PC-3 (cell line): Measurements from ENCODE around the gene AQP2. TPM values are rescaled to one million over a fixed set of nuclear protein-coding genes. Genes with fewer than 3 reads are reported as not detected.

Experiments used
- ATAC-seq: fragments of 200-7000 bp; cut with Tn5 transposase; 2 replicates; pipeline ENCODE4 v1.9.1; 2020; ENCODE audit warnings: mild to moderate bottlenecking, moderate library complexity
- BruUV-seq: library from RNA; stranded (reverse); fragments of 400-500 nt; replicated peaks from 2 replicates; lab custom pipeline; 2021; lab: Mats Ljungman, UMichigan
- CTCF ChIA-PET: fragments of 300-600 bp; sonication (Branson Sonifier 250); formaldehyde crosslinking; loops from one replicate; lab custom pipeline; 2022; ENCODE audit warnings: antibody characterized with exemption; lab: Charles Lee
- POLR2A ChIA-PET: fragments of 300-600 bp; sonication (Branson Sonifier 250); formaldehyde crosslinking; loops from one replicate; lab custom pipeline; 2022; ENCODE audit warnings: antibody characterized with exemption; ENCODE audit not compliant: unreplicated experiment; lab: Charles Lee
- DNase-seq: peaks from one replicate; pipeline ENCODE4 v3.0.0-alpha.2; 2015
- H2AFZ ChIP-seq: fragments of 300-600 bp; sonication (generic); 2 replicates; pipeline ENCODE4 v1.6.0; 2016; ENCODE audit warnings: antibody characterized with exemption, low read length
- H3F3A ChIP-seq: fragments of 300-600 bp; sonication (generic); one replicate; pipeline ENCODE4 v1.6.0; 2017; ENCODE audit warnings: antibody characterized with exemption, low read length, control low read depth, mild to moderate bottlenecking; ENCODE audit not compliant: unreplicated experiment
- H3K27ac ChIP-seq: fragments of 300-600 bp; sonication (generic); 2 replicates; pipeline ENCODE4 v1.5.1; 2016; ENCODE audit warnings: mild to moderate bottlenecking, low read length
- H3K27me3 ChIP-seq: fragments of 300-600 bp; sonication (generic); 2 replicates; pipeline ENCODE4 v1.6.1; 2016; ENCODE audit warnings: low read length, mixed read lengths
- H3K36me3 ChIP-seq: fragments of 300-600 bp; sonication (generic); 2 replicates; pipeline ENCODE4 v1.6.1; 2016; ENCODE audit warnings: low read depth, mixed run types, low read length, mixed read lengths
- H3K4me1 ChIP-seq: fragments of 300-600 bp; sonication (generic); 2 replicates; pipeline ENCODE4 v1.5.1; 2016; ENCODE audit warnings: low read length; ENCODE audit not compliant: insufficient read depth
- H3K4me2 ChIP-seq: fragments of 300-600 bp; sonication (generic); 2 replicates; pipeline ENCODE4 v1.6.0; 2016; ENCODE audit warnings: low read length
- H3K4me3 ChIP-seq: fragments of 300-600 bp; sonication (generic); 2 replicates; pipeline ENCODE4 v1.5.1; 2016; ENCODE audit warnings: mild to moderate bottlenecking, low read length, mixed read lengths
- H3K79me2 ChIP-seq: fragments of 300-600 bp; sonication (generic); 2 replicates; pipeline ENCODE4 v1.6.1; 2017; ENCODE audit warnings: low read length, mixed read lengths
- H3K9ac ChIP-seq: fragments of 300-600 bp; sonication (generic); 2 replicates; pipeline ENCODE4 v1.6.0; 2016; ENCODE audit warnings: mild to moderate bottlenecking, low read length
- H3K9me2 ChIP-seq: fragments of 300-600 bp; sonication (generic); replicated peaks from 2 replicates; pipeline ENCODE4 v1.6.1; 2016; ENCODE audit warnings: mixed run types, low read length, mixed read lengths
- H3K9me3 ChIP-seq: fragments of 300-600 bp; sonication (generic); 2 replicates; pipeline ENCODE4 v1.6.1; 2016; ENCODE audit warnings: low read length, mixed read lengths
- H4K20me1 ChIP-seq: fragments of 300-600 bp; sonication (generic); 2 replicates; pipeline ENCODE4 v1.6.1; 2016; ENCODE audit warnings: low read length, mixed read lengths
- CTCF ChIP-seq: fragments of 300-600 bp; sonication (generic); conservative IDR thresholded peaks from 2 replicates; pipeline ENCODE4 v1.5.1; 2017; ENCODE audit warnings: antibody characterized with exemption, low read depth, mild to moderate bottlenecking, low read length
- EZH2 ChIP-seq: fragments of 300-600 bp; sonication (generic); IDR thresholded peaks from one replicate; pipeline ENCODE4 v1.6.1; 2017; ENCODE audit warnings: antibody characterized with exemption, mild to moderate bottlenecking, low read length; ENCODE audit not compliant: unreplicated experiment
- EZH2phosphoT487 ChIP-seq: fragments of 300-600 bp; sonication (generic); IDR thresholded peaks from 2 replicates; pipeline ENCODE4 v1.6.1; 2018; ENCODE audit warnings: mild to moderate bottlenecking, antibody characterized with exemption, low read length, borderline replicate concordance
- intact Hi-C: fragments of 100-400 bp; cut with micrococcal nuclease; formaldehyde crosslinking; loops from 2 replicates; pipeline ENCODE4 v1.9.0; 2023
- total RNA-seq: library from RNA; depleted of rRNA; stranded (reverse); fragments of >200 nt; gene quantifications from 2 replicates; pipeline ENCODE4 v1.2.3, GENCODE V29; 2014

AQP2 gene
- total RNA-seq, 1 experiment from 2014 or later, result not detected

- Histone ChIP-seq H2AFZ (no peak overlapping the region), H4K20me1 (no peaks in the 10 kb centered on the region), H3K27me3 (no peaks in the 10 kb centered on the region), H3F3A (no peaks in the 10 kb centered on the region), H3K4me3 (no peak overlapping the region), H3K36me3 (no peaks in the 10 kb centered on the region), H3K27ac (no peak overlapping the region), H3K79me2 (no peaks in the 10 kb centered on the region), H3K4me2 (no peak overlapping the region), H3K9ac (no peak overlapping the region), H3K9me2 (no peaks in the 10 kb centered on the region), H3K4me1 (no peaks in the 10 kb centered on the region; the same call in 1 of the 2 replicates), H3K9me3 (no peaks in the 10 kb centered on the region)
- DNase-seq (peak; percentile 59), ATAC-seq (peak; percentile 73)
- CTCF ChIA-PET, result no interaction called here
- no peak for TF ChIP-seq CTCF
- no peak for TF ChIP-seq EZH2
- no peak for TF ChIP-seq EZH2phosphoT487
- BruUV-seq, result no TSS peak
- intact Hi-C loops, result no loop called here
- POLR2A ChIA-PET, result no interaction called here
These were observed 19.8 kb upstream of the AQP2 start for GRCh38 chr12:49930515-49931288.

- no peak overlapping the region for H3K9ac ChIP-seq
- BruUV-seq, result no TSS peak
- intact Hi-C loops, result no loop called here
- no peak overlapping the region for H3K4me3 ChIP-seq
- ATAC-seq, result no peak
- H3K36me3 ChIP-seq, result no peaks in the 10 kb centered on the region
- no peaks in the 10 kb centered on the region for H4K20me1 ChIP-seq
- H3K4me1 ChIP-seq, result no peaks in the 10 kb centered on the region; the same call in 1 of the 2 replicates
- H3K79me2 ChIP-seq, result no peaks in the 10 kb centered on the region
- CTCF ChIA-PET, result no interaction called here
- H3K9me2 ChIP-seq, result no peaks in the 10 kb centered on the region
- no peaks in the 10 kb centered on the region for H3K27me3 ChIP-seq
- H3K27ac ChIP-seq, result no peak overlapping the region
- no peak for DNase-seq
- no peaks in the 10 kb centered on the region for H3F3A ChIP-seq
- H3K4me2 ChIP-seq, result no peak overlapping the region
- H3K9me3 ChIP-seq, result no peaks in the 10 kb centered on the region
- TF ChIP-seq EZH2phosphoT487, result no peak
- TF ChIP-seq EZH2, result no peak
- TF ChIP-seq CTCF, result no peak
- POLR2A ChIA-PET, result no interaction called here
- H2AFZ ChIP-seq, result no peak overlapping the region
These were observed 18.5 kb upstream of the AQP2 start for GRCh38 chr12:49932023-49932422.

GRCh38 chr12:49932533-49933130, 17.9 kb upstream of the AQP2 start:
- Histone ChIP-seq H3K9me2 (no peaks in the 10 kb centered on the region), H3F3A (no peaks in the 10 kb centered on the region), H3K4me1 (no peaks in the 10 kb centered on the region; the same call in 1 of the 2 replicates), H3K36me3 (no peaks in the 10 kb centered on the region), H3K27me3 (no peaks in the 10 kb centered on the region), H2AFZ (no peak overlapping the region), H3K27ac (no peak overlapping the region), H3K9ac (no peak overlapping the region), H3K9me3 (no peaks in the 10 kb centered on the region), H3K79me2 (no peaks in the 10 kb centered on the region), H3K4me2 (no peak overlapping the region), H4K20me1 (no peaks in the 10 kb centered on the region), H3K4me3 (no peak overlapping the region)
- no peak for TF ChIP-seq CTCF
- no peak for TF ChIP-seq EZH2phosphoT487
- no peak for TF ChIP-seq EZH2
- BruUV-seq, result no TSS peak
- DNase-seq (no peak), ATAC-seq (no peak)
- intact Hi-C loops, result no loop called here
- ChIA-PET POLR2A (no interaction called here), CTCF (no interaction called here)
